ENCODE data around the gene TSC22D3. TPM values are rescaled to one million over a fixed set of nuclear protein-coding genes. Genes with fewer than 3 reads are reported as not detected.
"Not testable (repeated sequence)": the region's sequence is repeated elsewhere in the genome, so short reads cannot be mapped to it uniquely, and the experiment has no call there.

The TSC22D3 gene
- total RNA-seq, 1 donor from 2014 or later, result 289 TPM

- DNase-seq (ENCODE audit: low spot score), result no peak
Observed at GRCh38 chrX:107684956-107685385, 90.6 kb downstream of the TSC22D3 start.

- DNase-seq (ENCODE audit: low spot score), result peak; percentile 28
Observed at GRCh38 chrX:107683931-107684330, 91.7 kb downstream of the TSC22D3 start.

- peak; percentile 6 for DNase-seq (ENCODE audit: low spot score)
Observed at GRCh38 chrX:107683124-107683895, 92.3 kb downstream of the TSC22D3 start.

GRCh38 chrX:107682256-107682655 is 93.3 kb downstream of the TSC22D3 start:
- peak; percentile 41 for DNase-seq (ENCODE audit: low spot score)

- no peak for DNase-seq (ENCODE audit: low spot score)
Observed at GRCh38 chrX:107678957-107679740, 96.4 kb downstream of the TSC22D3 start.

GRCh38 chrX:107677909-107678308 is 97.7 kb downstream of the TSC22D3 start:
- no peak for DNase-seq (ENCODE audit: low spot score)

- DNase-seq (ENCODE audit: low spot score), result no peak
Observed at GRCh38 chrX:107677501-107677901, 98.1 kb downstream of the TSC22D3 start.

- DNase-seq (ENCODE audit: low spot score), result peak; percentile 96
Observed at GRCh38 chrX:107676559-107677378, 98.8 kb downstream of the TSC22D3 start.

GRCh38 chrX:107675823-107676555 is 99.6 kb downstream of the TSC22D3 start:
- no peak for DNase-seq (ENCODE audit: low spot score)

- no peak for DNase-seq (ENCODE audit: low spot score)
Observed at GRCh38 chrX:107675365-107675654, 100.3 kb downstream of the TSC22D3 start.

GRCh38 chrX:107674480-107675364 is 100.9 kb downstream of the TSC22D3 start:
- no peak for DNase-seq (ENCODE audit: low spot score)

GRCh38 chrX:107673933-107674479 is 101.6 kb downstream of the TSC22D3 start:
- peak; percentile 91 for DNase-seq (ENCODE audit: low spot score)

- no peak for DNase-seq (ENCODE audit: low spot score)
Observed at GRCh38 chrX:107673431-107673830, 102.2 kb downstream of the TSC22D3 start.

GRCh38 chrX:107672955-107673378 is 102.6 kb downstream of the TSC22D3 start:
- DNase-seq (ENCODE audit: low spot score), result no peak

- not testable (repeated sequence) for DNase-seq (ENCODE audit: low spot score)
Observed at GRCh38 chrX:107671256-107671655, 104.3 kb downstream of the TSC22D3 start.

- DNase-seq (ENCODE audit: low spot score), result no peak
Observed at GRCh38 chrX:107669885-107670628, 105.5 kb downstream of the TSC22D3 start.

GRCh38 chrX:107669261-107669660 is 106.3 kb downstream of the TSC22D3 start:
- DNase-seq (ENCODE audit: low spot score), result no peak

- not testable (repeated sequence) for DNase-seq (ENCODE audit: low spot score)
Observed at GRCh38 chrX:107668710-107669109, 106.9 kb downstream of the TSC22D3 start.

- DNase-seq (ENCODE audit: low spot score), result no peak
Observed at GRCh38 chrX:107667426-107667825, 108.2 kb downstream of the TSC22D3 start.

Data from mesenteric fat pad (tissue), 1 donor.